ENCODE measurements around the gene NCCRP1.

Gene NCCRP1, protein sequence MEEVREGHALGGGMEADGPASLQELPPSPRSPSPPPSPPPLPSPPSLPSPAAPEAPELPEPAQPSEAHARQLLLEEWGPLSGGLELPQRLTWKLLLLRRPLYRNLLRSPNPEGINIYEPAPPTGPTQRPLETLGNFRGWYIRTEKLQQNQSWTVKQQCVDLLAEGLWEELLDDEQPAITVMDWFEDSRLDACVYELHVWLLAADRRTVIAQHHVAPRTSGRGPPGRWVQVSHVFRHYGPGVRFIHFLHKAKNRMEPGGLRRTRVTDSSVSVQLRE

GRCh38 chr19:39196860-39197562, at the start of gene NCCRP1:
Gene NCCRP1, plus strand, starts transcription at chr19:39196964. Its CDS starts 19 bp downstream, at chr19:39196983.
- no peak for DNase-seq

- DNase-seq = no peak
These were observed 49.3 kb upstream of the NCCRP1 start for GRCh38 chr19:39147480-39147879.

DNA sequence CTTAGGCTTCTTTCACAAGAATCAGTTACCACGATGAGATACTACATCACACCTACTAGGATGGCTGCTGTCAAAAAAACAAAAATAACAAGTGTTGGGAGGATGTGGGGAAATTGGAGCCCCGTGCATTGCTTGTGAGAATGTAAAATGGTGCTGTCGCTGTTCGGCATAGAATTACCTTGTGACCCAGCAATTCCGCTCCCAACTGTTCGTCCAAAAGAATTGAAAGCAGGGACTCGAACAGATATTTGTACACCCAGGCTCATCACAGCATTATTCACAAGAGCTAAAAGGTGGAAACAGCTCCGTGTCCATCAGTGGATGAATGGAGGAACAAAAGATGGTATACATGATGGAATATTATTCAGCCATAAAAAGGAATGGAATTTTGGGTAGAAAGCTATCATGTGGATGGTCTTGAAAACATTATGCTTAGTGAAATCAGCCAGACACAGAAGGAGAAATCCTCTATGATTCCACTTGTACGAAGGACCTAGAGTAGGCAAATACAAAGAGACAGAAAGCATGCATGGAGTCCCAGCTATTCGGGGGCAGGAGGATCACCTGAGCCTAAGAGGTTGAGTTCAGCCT, 47.7 kb upstream of the NCCRP1 start:
- no peak for DNase-seq

DNA sequence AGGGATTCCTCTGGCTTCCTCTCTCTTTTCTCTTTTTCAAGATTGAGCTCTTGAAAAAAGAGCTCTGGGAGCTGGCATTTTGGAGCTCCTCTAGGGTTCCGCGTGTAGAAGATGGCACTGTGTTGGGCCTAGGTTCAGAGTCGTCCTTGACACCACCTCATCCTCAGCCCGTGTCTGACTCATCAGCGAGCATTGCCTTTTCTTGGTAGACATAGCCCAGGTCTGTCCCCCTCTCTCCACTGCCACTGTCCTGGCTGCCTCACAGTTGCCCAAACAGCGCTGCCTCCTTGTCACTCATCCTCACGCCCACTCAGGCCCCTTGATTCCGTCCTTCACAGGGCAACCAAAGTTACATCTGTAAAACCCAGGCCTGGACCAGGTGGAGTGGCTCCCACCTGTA, 46.5 kb upstream of the NCCRP1 start:
- no peak for DNase-seq

DNA sequence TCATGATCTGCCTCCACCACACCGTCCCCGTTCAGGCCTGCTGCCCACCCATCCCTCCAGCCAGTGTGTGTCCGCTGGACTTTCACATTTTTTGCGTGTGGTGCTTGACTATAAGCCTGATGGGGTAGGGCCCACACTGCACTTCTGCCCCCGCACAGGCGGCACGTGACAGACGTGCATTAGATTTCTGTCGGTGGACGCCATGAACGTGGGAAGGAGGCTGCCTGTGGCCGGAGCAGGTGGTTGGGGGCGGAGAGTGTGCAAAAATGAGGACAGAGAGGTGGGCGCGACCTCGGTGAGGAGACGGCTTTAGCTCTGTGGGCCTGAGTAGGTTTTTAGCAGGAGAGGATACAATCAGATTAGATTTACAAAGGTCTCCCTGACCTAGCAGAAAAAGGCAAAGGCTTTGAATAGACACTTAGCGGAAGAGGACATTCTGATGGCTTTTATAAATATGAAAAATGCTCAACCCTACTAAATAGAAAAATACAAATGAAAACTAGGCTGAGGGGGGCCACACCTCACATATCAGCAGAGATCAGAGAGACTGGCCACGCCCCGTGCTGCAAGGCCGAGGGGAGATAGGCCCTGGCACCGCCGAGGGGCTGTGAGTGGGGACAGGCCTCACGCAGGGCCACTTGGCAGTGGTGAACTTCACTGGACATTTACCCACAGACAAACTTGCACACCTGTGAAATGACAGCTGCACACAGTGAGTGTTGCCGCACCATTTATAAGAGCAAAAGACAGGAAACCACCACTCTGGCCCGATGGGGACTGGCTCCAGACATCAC, 45.8 kb upstream of the NCCRP1 start:
- no peak for DNase-seq

GRCh38 chr19:39152066-39152465, 44.7 kb upstream of the NCCRP1 start:
- DNase-seq = no peak

- DNase-seq = no peak
These were observed 42.6 kb upstream of the NCCRP1 start for GRCh38 chr19:39154100-39154628.

DNA sequence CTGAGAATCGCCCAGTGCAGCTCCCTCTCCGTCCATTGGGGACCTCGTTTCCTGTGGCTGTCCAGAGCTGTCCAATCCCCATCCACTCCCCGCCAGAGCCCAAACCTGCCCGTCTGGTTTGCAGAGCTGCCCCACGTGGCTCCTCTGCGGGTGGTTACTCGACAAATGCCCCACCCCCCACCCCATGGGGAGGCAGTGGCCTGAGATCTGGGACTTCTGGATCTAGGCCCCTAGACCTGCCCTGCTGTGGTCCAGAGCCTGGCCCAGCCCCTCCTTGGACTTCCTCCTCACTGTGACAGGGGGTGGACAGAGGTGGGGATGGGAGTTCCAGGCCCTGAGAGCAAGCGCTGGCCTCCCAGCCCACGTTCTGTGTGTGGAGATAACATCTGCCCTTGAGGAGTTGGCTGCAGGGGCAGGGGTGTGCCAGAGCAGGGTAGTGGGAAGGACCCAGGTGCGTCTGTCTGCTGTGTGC, 42.1 kb upstream of the NCCRP1 start:
- no peak for DNase-seq

DNA sequence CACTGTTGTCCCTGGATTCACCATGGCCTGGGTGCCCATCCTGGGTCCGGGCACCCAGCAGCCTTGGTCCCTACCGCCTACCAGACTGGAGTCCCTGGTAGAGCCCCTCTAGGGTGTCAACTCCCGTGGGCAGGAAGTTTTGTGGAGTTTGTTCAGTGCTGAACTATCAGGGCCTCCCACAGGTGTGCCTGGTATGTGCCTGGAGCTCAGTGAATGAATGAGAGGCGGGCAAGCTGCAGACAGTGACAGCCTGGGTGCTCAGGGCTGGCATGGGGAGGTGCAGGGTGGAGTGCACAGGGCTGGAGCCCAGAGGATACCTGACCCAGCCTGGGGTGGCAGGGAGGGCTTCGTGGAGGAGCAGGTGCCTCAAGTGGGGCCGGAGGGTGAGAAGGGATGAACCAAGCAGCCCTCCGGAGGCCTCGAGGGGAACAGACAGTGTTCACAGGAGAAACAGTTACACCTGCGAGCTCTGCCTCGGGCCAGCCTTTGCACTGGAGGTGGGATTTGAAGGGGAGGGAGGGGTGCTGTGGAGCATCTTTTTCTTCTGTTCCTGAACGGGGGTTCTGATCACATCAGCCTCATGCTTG, 41.6 kb upstream of the NCCRP1 start:
- no peak for DNase-seq

DNA sequence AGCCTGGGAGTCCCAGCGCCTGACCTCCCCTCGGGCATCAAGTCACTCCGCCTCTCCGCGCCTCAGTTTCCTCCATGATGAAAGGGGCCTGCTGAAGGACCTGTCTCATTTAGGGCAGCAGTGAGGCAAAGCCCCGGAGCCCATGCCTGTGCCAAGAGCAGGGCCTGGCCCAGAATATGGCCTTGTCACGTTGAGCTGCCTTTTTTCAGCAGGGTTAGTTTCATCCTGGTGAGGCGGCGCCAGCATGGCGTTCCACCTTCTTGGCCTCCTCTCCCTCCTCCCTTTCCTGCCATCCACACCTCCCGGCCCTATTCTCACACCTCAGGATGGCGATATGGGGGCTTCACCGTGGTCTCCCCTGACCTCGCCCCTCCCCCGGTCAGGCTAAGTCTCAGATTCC, 41.0 kb upstream of the NCCRP1 start:
- no peak for DNase-seq

DNA sequence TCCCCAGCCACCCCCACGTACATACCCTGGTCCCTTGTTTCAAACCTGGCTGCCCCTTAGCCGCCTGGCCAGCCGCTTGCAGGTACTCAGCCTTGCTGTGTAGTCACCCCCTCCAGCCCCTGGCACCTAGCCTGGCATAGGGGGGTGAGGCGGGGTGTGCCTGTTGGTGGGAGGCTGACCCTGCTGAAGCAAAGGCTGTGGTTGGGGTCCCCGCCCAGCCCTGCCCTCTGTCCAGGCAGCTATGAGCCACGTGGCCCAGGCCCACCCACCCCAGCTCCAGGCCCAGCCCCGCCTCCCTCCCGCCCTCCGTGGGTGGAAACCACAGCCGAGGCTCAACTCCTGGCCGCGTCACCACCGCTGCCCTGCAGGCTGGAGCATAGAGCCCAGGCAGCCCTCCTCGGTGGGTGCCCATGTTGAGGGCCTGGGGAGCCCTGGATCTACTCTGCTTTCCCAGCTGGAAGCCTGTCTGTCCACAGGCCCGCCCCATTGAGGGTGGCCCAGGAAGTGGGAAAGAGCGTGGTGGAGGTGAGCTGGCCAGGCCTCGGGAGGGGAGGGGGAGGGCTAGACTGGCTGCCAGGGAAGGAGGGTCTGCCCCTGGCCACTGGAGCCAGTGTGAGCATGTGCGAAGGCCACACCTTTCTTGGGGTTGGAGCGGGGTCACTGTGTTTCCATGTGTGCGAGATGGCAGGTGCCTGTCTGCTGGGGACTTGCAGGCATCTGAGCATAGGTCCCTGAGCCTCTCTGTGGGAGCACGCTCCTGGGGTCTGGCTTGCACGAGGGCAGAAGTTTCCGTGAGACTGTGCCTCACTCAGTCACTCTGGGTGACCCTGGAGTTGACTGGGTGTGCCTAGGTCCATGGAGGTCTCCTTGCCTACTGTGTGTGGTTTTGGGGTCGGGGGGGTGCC, 40.2 kb upstream of the NCCRP1 start:
- no peak for DNase-seq

GRCh38 chr19:39157275-39157996, 39.3 kb upstream of the NCCRP1 start:
- DNase-seq = no peak

DNA sequence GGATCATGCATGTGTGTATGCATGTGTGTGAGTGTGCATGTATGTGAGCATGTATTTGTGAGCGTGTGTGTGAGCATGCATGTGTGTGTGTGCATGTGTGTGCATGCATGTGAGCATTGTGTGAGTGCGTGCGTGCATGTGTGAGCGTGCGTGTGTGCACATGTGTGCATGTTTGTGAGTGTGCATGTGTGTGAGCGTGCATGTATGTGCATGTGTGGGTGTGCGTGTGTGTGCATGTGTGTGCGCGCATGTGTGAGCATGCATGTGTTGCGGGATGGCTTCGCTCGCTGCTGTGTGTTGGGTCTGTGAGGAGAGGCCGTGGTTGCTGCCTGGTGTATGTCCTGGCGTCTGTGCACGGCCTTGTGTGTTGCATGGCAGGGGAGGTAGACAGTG, 38.8 kb upstream of the NCCRP1 start:
- no peak for DNase-seq

DNA sequence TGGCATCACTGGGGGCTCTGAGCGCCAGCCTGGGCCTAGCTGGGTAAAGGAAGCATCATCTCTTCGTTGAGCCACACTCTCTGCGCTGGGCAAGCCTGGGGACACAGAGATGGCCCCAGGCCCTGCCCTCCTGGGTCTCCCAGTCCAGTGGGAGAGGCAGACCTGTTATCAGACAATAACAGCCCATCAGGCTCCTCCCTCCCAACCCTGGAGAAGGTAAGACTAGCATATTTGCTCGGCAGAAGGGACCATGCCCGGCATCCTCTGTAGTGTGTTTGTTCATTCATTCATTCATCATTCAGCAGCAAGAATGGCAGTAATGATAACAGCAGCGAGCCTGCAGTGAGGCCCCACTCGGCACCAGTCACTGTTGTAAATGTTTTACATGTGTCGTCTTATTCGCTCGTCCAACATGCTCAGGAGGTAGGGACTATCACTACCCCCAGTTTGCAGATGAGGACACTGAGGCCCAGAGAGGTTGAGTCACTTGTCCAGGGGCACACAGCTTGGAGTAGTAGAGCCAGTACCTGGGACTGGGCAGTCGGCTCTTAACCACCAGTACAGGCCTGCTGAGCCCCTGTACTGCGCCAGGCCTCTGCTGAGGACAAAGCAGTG, 38.0 kb upstream of the NCCRP1 start:
- no peak for DNase-seq

DNA sequence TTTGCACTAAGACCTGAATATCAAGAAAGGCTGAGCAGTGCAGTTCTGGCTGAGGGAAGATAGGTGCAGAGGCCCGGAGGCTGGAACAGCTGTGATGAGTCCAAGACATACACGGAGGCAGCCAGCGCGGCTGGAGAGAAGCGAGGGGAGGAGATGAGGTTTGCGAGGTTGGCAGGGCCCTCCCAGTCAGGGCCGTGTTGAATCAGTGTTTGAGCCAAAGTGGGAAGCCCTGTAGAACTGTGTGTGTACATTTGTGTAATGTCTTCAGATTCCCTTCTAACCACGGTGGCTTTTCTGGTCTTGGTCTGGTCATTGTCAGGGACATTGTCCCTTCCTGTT, 36.3 kb upstream of the NCCRP1 start:
- DNase-seq = no peak

DNA sequence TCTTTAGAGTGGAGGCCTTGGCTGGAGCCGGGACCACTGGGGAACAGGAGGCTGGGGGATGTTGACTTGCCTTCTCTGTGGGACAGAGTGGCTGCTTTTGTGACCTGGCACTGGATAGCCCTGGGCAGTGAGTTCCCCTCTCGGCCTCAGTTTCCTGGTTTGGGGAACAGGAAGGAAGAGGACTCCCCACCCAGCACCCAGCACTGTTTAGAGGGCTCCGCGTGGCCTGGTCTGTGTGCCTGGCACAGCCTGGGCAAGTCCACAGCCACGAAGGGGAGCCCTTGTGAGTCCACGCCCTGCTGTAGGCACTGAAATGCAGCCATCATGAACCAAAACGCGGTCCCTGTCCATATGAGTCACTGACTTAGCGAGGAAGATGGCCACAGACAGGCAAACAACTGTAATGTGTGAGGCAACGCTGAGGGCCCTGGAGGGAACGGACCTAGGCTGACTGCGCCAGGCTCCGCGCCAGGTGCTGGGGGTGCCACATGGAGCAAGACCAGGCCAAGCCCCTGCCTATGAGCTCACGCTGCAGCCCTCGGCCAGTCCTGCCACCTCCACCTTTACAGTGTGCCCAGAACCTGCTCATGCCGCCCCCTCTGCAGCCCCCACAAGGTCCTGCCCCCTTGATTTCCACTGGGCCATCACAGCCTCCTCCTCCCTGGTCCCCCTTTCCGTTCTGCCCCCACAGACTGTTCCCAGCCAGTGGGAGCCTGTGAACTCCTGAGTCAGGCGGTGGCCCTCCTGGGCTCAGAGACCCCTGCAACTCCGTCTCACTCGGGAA, 35.7 kb upstream of the NCCRP1 start:
- no peak for DNase-seq

DNA sequence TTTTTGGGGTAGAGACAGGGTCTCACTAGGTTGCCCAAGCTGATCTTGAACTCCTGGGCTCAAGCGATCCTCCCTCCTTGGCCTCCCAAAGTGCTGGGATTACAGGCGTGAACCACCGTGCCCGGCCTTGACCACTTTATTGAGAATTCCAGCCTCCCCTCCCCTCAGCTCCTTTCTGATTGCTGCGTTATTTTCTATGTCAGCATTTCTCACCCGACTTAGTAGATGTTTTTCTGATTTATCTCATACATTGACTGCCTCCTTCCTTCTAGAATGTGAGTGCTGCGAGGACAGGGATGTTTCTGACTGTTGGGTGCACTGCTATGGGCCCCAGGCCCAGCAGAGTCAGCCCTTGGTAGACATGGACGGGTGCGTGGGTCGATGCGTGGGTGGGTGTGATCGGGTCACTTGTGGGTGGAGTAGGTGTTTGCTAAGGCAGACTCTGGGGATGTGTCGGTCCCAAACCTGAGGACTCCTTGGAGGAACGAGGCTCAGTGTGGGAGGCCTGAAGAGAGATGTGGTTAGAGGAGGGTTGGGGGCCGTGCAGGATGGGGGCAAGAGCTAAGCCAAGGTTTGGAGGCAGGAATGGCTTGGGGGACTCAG, 34.2 kb upstream of the NCCRP1 start:
- DNase-seq = no peak

DNA sequence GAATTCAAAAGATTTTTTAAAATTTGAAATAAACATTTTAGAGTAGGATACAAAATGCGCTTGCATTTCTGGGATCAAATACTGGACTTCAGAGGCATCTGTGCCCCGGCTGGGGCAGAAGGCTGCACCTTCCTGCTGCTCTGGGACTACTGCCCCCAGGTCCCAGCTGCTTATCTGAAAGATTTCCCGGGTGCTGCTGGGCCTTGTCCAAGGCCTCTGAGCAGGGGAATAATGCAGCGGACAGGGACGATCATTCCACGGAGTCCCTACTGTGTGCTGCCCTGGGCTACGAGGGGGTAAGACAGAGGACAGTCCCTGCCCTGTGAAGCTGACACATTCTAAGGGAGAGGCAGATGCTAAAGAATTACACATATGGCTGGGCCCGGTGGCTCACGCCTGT, 33.1 kb upstream of the NCCRP1 start:
- no peak for DNase-seq

DNA sequence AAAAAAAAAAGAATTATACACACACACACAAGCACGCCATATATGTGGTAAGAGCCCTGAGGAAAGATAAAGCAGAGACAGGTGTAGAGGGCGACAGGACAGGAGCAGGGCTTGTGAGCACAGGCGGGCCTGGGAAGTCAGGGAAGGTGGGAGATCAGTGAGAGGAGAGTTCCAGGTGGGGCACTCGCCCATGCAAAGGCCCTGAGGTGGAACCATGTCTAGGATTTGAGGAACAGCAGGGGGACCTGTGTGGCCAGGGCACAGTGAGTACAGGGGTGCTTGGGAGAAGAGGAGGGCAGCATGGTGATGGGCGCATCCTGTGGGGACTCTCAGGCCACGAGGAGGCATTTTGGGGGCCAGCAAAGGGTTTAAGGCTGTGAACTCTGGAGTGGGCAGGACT, 32.5 kb upstream of the NCCRP1 start:
- no peak for DNase-seq
